NB4 (cell line): ENCODE data around the gene CTSK.
"Not testable (repeated sequence)": the region's sequence is repeated elsewhere in the genome, so short reads cannot be mapped to it uniquely, and the experiment has no call there.

ENCODE experiments used
- DNase-seq: peaks from one replicate; pipeline ENCODE4 v3.0.0; 2010; ENCODE audit warnings: low read depth
- H3K4me3 ChIP-seq: one replicate; pipeline ENCODE4 v1.5.1; 2011; ENCODE audit warnings: mild to moderate bottlenecking, low read depth, low read length, moderate library complexity
- CTCF ChIP-seq: IDR thresholded peaks from one replicate; pipeline ENCODE4 v1.5.1; 2012; ENCODE audit warnings: low read depth, low read length
- MAX ChIP-seq: IDR thresholded peaks from 2 replicates; pipeline ENCODE4 v1.6.1; 2011; ENCODE audit warnings: low read depth, low read length
- MYC ChIP-seq: IDR thresholded peaks from 2 replicates; pipeline ENCODE4 v1.6.1; 2011; ENCODE audit warnings: low read depth, low read length
- POLR2A ChIP-seq: IDR thresholded peaks from 2 replicates; pipeline ENCODE4 v1.6.1; 2011; ENCODE audit warnings: mild to moderate bottlenecking; ENCODE audit not compliant: insufficient read length; ENCODE audit errors: extremely low read depth

CTSK gene

GRCh38 chr1:150842343-150842742 lies 34.3 kb upstream of the CTSK start:
- no peak overlapping the region for H3K4me3 ChIP-seq
- no peak for DNase-seq
- TF ChIP-seq MYC (no peak), CTCF (no peak), POLR2A (no peak), MAX (no peak)

- DNase-seq: no peak
- TF ChIP-seq POLR2A (no peak), CTCF (no peak), MYC (no peak), MAX (no peak)
- no peak overlapping the region for H3K4me3 ChIP-seq
These were observed 33.6 kb upstream of the CTSK start for GRCh38 chr1:150841626-150842025.

GRCh38 chr1:150840850-150841249 lies 32.8 kb upstream of the CTSK start:
- not testable (repeated sequence) for DNase-seq, H3K4me3 ChIP-seq

GRCh38 chr1:150836129-150836773 lies 28.2 kb upstream of the CTSK start:
- TF ChIP-seq CTCF: no peak
- TF ChIP-seq MYC: no peak
- no peak for TF ChIP-seq POLR2A
- no peak for TF ChIP-seq MAX
- no peak for DNase-seq

GRCh38 chr1:150833961-150834360 lies 25.9 kb upstream of the CTSK start:
- H3K4me3 ChIP-seq, DNase-seq: not testable (repeated sequence)

More at GRCh38 chr1:150836129-150836773, 28.2 kb upstream of the CTSK start:
- no peak overlapping the region for H3K4me3 ChIP-seq

- TF ChIP-seq MYC: no peak
- TF ChIP-seq CTCF: no peak
- no peak for TF ChIP-seq POLR2A
- TF ChIP-seq MAX: no peak
- DNase-seq: no peak
- H3K4me3 ChIP-seq: no peak overlapping the region
These were observed 24.5 kb upstream of the CTSK start for GRCh38 chr1:150832597-150832996.

GRCh38 chr1:150829751-150830150 lies 21.7 kb upstream of the CTSK start:
- DNase-seq: no peak
- TF ChIP-seq CTCF (peak; percentile 13), POLR2A (no peak)
- no peak overlapping the region for H3K4me3 ChIP-seq
